HepG2 (cell line): ENCODE data around the gene LEPROT. TPM values are rescaled to one million over a fixed set of nuclear protein-coding genes. Genes with fewer than 3 reads are reported as not detected.

Experiments used
- ATAC-seq: fragments of 200-7000 bp; cut with Tn5 transposase; 3 replicates; pipeline ENCODE4 v1.9.1; 2020; ENCODE audit warnings: mild to moderate bottlenecking, moderate library complexity
- BruUV-seq: library from RNA; stranded (reverse); fragments of 400-500 nt; replicated peaks from 2 replicates; lab custom pipeline; 2021; lab: Mats Ljungman, UMichigan
- CTCF ChIA-PET: fragments of 300-600 bp; formaldehyde crosslinking; extraction: SDS; loops from one replicate; lab custom pipeline; 2021; ENCODE audit warnings: low total read pairs, inconsistent platforms, low intra/inter-chr PET ratio; lab: Yijun Ruan, JAX
- POLR2A ChIA-PET: fragments of 350-600 bp; sonication (Branson Sonifier 250); formaldehyde crosslinking; loops from one replicate; lab custom pipeline; 2020; ENCODE audit warnings: antibody characterized with exemption, inconsistent platforms; lab: Yijun Ruan, JAX
- DNase-seq: peaks from one replicate; pipeline ENCODE4 v3.0.0-alpha.2; 2015; ENCODE audit warnings: low spot score
- FAIRE-seq: peaks from 3 replicates; lab custom pipeline; 2011; peaks lifted over from hg19 to GRCh38; lab: Jason Lieb, UNC
- H2AFZ ChIP-seq: one replicate; pipeline ENCODE4 v1.6.1; 2011; ENCODE audit warnings: low read length, inconsistent platforms
- H3K27ac ChIP-seq: fragments of 300-600 bp; 3 replicates; pipeline ENCODE4 v1.8.0; 2011; ENCODE audit warnings: mixed run types, mild to moderate bottlenecking, mixed read lengths, low read length, inconsistent platforms; ENCODE audit not compliant: insufficient read depth; ENCODE audit errors: extremely low read length
- H3K27me3 ChIP-seq, 2 experiments: fragments of 200-600 bp in 1 of 2; 2 replicates in 1 of 2; 3 replicates in 1 of 2; pipeline versions ENCODE4 v1.6.0 to v1.8.0; 2011; ENCODE audit warnings: low read length in 2 of 2, mild to moderate bottlenecking in 2 of 2, moderate library complexity in 2 of 2, inconsistent platforms in 1 of 2; ENCODE audit not compliant: insufficient read depth in 2 of 2, control insufficient read depth in 1 of 2
- H3K36me3 ChIP-seq, 2 experiments: fragments of 200-600 bp in 1 of 2; replicated peaks in 1 of 2; 2 replicates in 1 of 2; 3 replicates in 1 of 2; pipeline versions ENCODE4 v1.5.1 to v1.8.0; 2011; ENCODE audit warnings: low read length in 2 of 2, inconsistent platforms in 1 of 2; ENCODE audit not compliant: insufficient read depth in 2 of 2, control insufficient read depth in 1 of 2
- H3K4me1 ChIP-seq: 2 replicates; pipeline ENCODE4 v1.5.1; 2012; ENCODE audit warnings: low read length, inconsistent platforms; ENCODE audit not compliant: insufficient read depth
- H3K4me2 ChIP-seq: 2 replicates; pipeline ENCODE4 v1.6.0; 2011; ENCODE audit warnings: low read depth, low read length, inconsistent platforms
- H3K4me3 ChIP-seq, 3 experiments: fragments of 200-600 bp in 1 of 3; sonication (generic), shearing (Covaris generic) in 1 of 3; replicated peaks in 1 of 3; 2 replicates each; pipeline ENCODE4 v1.5.1; 2011 to 2016; ENCODE audit warnings: low read length in 3 of 3, inconsistent platforms in 2 of 3, low read depth in 2 of 3, mild to moderate bottlenecking in 2 of 3, control low read depth in 1 of 3, mixed read lengths in 1 of 3; ENCODE audit not compliant: insufficient read depth in 1 of 3
- H3K79me2 ChIP-seq: one replicate; pipeline ENCODE4 v1.6.1; 2011; ENCODE audit warnings: low read length, inconsistent platforms; ENCODE audit not compliant: insufficient read depth
- H3K9ac ChIP-seq: 2 replicates; pipeline ENCODE4 v1.6.0; 2011; ENCODE audit warnings: mild to moderate bottlenecking, low read depth, low read length, inconsistent platforms; ENCODE audit not compliant: insufficient read depth
- H3K9me3 ChIP-seq: 2 replicates; pipeline ENCODE4 v1.5.1; 2012; ENCODE audit warnings: mild to moderate bottlenecking, low read length
- H4K20me1 ChIP-seq: 2 replicates; pipeline ENCODE4 v1.6.0; 2011; ENCODE audit warnings: inconsistent platforms, mild to moderate bottlenecking, low read length, moderate library complexity; ENCODE audit not compliant: insufficient read depth
- EED ChIP-seq: sonication (generic); formaldehyde crosslinking; IDR thresholded peaks from 2 replicates; pipeline ENCODE4 v1.5.0; 2020; ENCODE audit warnings: mild to moderate bottlenecking, missing genetic modification reagents
- NR3C1 ChIP-seq: sonication (generic); formaldehyde crosslinking; IDR thresholded peaks from 2 replicates; pipeline ENCODE4 v1.4.0; 2020; ENCODE audit warnings: missing genetic modification reagents
- PPARG ChIP-seq: conservative IDR thresholded peaks from 2 replicates; pipeline ENCODE4 v1.6.1; 2016; ENCODE audit warnings: missing biosample characterization, missing genetic modification reagents
- TARDBP ChIP-seq: sonication (generic); formaldehyde crosslinking; IDR thresholded peaks from 2 replicates; pipeline ENCODE4 v1.8.0; 2022; ENCODE audit warnings: mild to moderate bottlenecking, missing genetic modification reagents
- ZBTB1 ChIP-seq: sonication (generic); formaldehyde crosslinking; IDR thresholded peaks from 2 replicates; pipeline ENCODE4 v1.4.0; 2020; ENCODE audit warnings: missing genetic modification reagents, borderline replicate concordance
- ZFP90 ChIP-seq: sonication (generic); formaldehyde crosslinking; IDR thresholded peaks from 2 replicates; pipeline ENCODE4 v1.8.0; 2022; ENCODE audit warnings: missing genetic modification reagents, mild to moderate bottlenecking, inconsistent platforms, borderline replicate concordance
- ZNF329 ChIP-seq: sonication (generic); formaldehyde crosslinking; IDR thresholded peaks from 2 replicates; pipeline ENCODE4 v1.9.0; 2021; ENCODE audit warnings: low read depth, mild to moderate bottlenecking, missing genetic modification reagents
- ZNF382 ChIP-seq: sonication (generic); formaldehyde crosslinking; IDR thresholded peaks from 2 replicates; pipeline ENCODE4 v1.5.0; 2020; ENCODE audit warnings: missing genetic modification reagents, mild to moderate bottlenecking, borderline replicate concordance
- ZNF430 ChIP-seq: sonication (generic); formaldehyde crosslinking; IDR thresholded peaks from 2 replicates; pipeline ENCODE4 v1.9.0; 2021; ENCODE audit warnings: mild to moderate bottlenecking, missing genetic modification reagents
- ZNF724P ChIP-seq: sonication (generic); formaldehyde crosslinking; IDR thresholded peaks from 2 replicates; pipeline ENCODE4 v1.8.0; 2022; ENCODE audit warnings: missing genetic modification reagents, borderline replicate concordance
- WGBS: methylation state at CpG from one replicate; pipeline ENCODE4 v1.1.6; 2017; ENCODE audit warnings: low lambda C conversion rate; 5-methylcytosine and 5-hydroxymethylcytosine counted together
- in situ Hi-C: cut with HindIII; loops from 2 replicates; pipeline ENCODE4 v1.10.0; 2017; ENCODE audit warnings: low pct_unique_long_range_greater_than_20kb; ENCODE audit not compliant: extremely low pct_ligation_motif_present
- intact Hi-C: fragments of 100-400 bp; cut with micrococcal nuclease; formaldehyde crosslinking; loops from one replicate; pipeline ENCODE4 v1.10.0; 2022; ENCODE audit not compliant: unreplicated experiment
- polyA plus RNA-seq, 8 experiments: library from polyadenylated mRNA; depleted of rRNA in 3 of 8; stranded (reverse) in 7 of 8; unstranded in 1 of 8; fragments of >200 nt; fragmentation: Illumina TruSeq in 4 of 8; extraction: Trizol in 4 of 8; gene quantifications; 2 replicates each; pipeline versions ENCODE4 v1.2.1 to v1.2.3, GENCODE V29; 2011 to 2016; ENCODE audit warnings: low read depth in 4 of 8, missing spikeins in 1 of 8, mixed read lengths in 1 of 8; ENCODE audit not compliant: insufficient read depth in 1 of 8
- total RNA-seq, 5 experiments: library from RNA; depleted of rRNA; stranded (reverse); fragments of >200 nt; fragmentation: Illumina TruSeq; extraction: Trizol; gene quantifications; 2 replicates each; pipeline ENCODE4 v1.2.3, GENCODE V29; 2016; ENCODE audit warnings: low read depth in 1 of 5
- TF ChIP-seq, protein P1 (sequence below): sonication (generic); formaldehyde crosslinking; IDR thresholded peaks from 2 replicates; pipeline ENCODE4 v1.8.1; 2023; ENCODE audit warnings: mild to moderate bottlenecking, missing genetic modification reagents, borderline replicate concordance
- TF ChIP-seq, protein P2 (sequence below): sonication (generic); formaldehyde crosslinking; IDR thresholded peaks from 2 replicates; pipeline ENCODE4 v1.8.1; 2023; ENCODE audit warnings: mild to moderate bottlenecking, moderate library complexity, missing genetic modification reagents
- TF ChIP-seq, protein P3 (sequence below): sonication (generic); formaldehyde crosslinking; IDR thresholded peaks from 2 replicates; pipeline ENCODE4 v1.8.0; 2022; ENCODE audit warnings: missing genetic modification reagents, mild to moderate bottlenecking, moderate library complexity, borderline replicate concordance

Gene LEPROT
- total and polyA plus RNA-seq, 2 of the 13 experiments (the other 11 are each of a cell fraction or from before 2014, with no cell fraction given), result 36.8 to 51.4 TPM

DNA sequence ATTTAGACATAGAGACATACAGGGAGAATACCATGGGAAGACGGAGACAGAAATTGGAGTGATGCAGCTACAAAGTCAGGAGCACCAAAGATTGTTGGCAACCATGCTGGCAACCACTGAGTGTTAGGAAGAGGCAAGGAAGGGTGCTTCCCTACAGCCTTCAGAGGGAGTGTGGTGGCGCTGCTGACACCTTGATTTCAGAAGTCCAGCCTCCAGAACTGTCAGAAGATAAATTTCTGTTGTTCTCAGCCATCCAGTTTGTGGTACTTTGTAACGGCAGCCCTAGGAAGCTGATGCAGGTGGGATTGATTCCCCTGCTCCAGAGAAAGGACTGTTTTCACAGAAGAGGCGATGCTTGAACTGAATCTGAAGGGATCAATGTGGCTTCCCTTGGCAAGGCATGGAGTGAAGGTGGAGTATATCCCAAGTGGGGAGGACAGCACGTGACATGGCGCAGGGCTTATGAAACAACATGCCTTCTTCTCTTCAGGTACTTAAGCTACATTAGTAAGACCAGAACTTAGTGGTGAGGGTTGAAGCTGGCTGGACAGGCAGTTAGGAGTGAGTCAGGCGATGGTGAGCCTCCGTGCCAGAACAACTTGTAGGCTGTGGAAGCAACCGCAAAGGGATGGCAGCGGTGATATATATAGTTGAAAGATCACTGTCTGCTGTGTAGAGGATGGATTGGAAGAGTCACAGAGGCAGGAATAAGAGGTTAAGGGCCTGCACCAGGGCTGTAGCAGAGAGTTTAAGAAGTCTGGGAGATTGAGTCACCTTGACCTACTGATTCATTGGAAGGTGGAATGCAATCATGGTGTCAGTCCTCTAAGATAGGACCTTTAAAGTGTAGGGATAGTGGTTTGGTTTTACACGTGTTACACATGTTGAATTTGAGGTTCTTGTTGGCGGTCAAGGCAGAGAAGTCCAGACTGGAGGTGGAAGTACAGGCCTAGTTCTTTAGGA, 2.1 kb downstream of the LEPROT start:
- peaks cover 68% of the 10 kb centered on the region for H3K4me1 ChIP-seq
- peak overlapping the region; percentile 88 for H3K4me2 ChIP-seq
- in situ Hi-C loops (no loop called here), intact Hi-C loops (loop anchor here (5.0 to 10.0 kb wide), 4 partner anchors 45 to 358 kb away; partner anchors contain the start of gene AK4)
- ChIA-PET POLR2A (no interaction called here), CTCF (no interaction called here)
- no peaks in the 10 kb centered on the region for H4K20me1 ChIP-seq
- no peak overlapping the region for H2AFZ ChIP-seq
- peak overlapping the region; percentile 80 to 99 (median 94); a peak in 5 of 6 replicates for H3K4me3 ChIP-seq
- peaks cover 38% of the 10 kb centered on the region for H3K79me2 ChIP-seq
- 87% methylated on average over 11 of the region's 12 CpGs for WGBS
- BruUV-seq, result no TSS peak
- no peak for ATAC-seq
- H3K27me3 ChIP-seq, result no peaks in the 10 kb centered on the region; a peak in 1 of 5 replicates
- H3K9me3 ChIP-seq, result no peaks in the 10 kb centered on the region
- no peak for TF ChIP-seq ZNF329
- TF ChIP-seq ZNF430 (CRISPR knock-in tag), result no peak
- TF ChIP-seq, protein P1, sequence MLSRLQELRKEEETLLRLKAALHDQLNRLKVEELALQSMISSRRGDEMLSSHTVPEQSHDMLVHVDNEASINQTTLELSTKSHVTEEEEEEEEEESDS (CRISPR knock-in tag), result 0 out of 2 replicates have a peak, but pooled peaks have one; percentile 45
- no peak for TF ChIP-seq ZNF382 (CRISPR knock-in tag)
- no peak for TF ChIP-seq EED
- TF ChIP-seq PPARG (CRISPR knock-in tag), result no peak
- TF ChIP-seq NR3C1 (CRISPR knock-in tag), result no peak
- no peak for TF ChIP-seq ZNF724P
- TF ChIP-seq, protein P2, sequence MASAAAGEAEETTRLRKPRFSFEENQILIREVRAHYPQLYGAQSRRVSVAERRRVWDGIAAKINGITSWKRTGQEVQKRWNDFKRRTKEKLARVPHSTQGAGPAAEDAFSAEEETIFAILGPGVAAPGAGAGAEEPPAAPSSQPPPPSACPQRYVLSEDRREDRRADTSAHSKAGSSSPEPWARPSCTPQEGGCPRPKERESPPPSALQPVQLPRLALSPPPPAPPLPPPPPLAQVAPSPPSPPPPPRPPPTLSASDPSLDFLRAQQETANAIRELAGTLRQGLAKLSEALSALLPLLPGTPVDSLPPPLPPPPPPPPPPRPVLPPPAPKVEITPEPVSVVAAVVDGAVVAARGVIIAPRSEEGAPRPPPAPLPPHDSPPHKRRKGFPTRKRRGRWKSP (CRISPR knock-in tag), result no peak
- TF ChIP-seq ZBTB1 (CRISPR knock-in tag), result no peak
- TF ChIP-seq TARDBP (CRISPR knock-in tag), result 0 out of 2 replicates have a peak, but pooled peaks have one; percentile 40
- TF ChIP-seq, protein P3, sequence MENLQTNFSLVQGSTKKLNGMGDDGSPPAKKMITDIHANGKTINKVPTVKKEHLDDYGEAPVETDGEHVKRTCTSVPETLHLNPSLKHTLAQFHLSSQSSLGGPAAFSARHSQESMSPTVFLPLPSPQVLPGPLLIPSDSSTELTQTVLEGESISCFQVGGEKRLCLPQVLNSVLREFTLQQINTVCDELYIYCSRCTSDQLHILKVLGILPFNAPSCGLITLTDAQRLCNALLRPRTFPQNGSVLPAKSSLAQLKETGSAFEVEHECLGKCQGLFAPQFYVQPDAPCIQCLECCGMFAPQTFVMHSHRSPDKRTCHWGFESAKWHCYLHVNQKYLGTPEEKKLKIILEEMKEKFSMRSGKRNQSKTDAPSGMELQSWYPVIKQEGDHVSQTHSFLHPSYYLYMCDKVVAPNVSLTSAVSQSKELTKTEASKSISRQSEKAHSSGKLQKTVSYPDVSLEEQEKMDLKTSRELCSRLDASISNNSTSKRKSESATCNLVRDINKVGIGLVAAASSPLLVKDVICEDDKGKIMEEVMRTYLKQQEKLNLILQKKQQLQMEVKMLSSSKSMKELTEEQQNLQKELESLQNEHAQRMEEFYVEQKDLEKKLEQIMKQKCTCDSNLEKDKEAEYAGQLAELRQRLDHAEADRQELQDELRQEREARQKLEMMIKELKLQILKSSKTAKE (CRISPR knock-in tag), result no peak
- TF ChIP-seq ZFP90 (CRISPR knock-in tag), result no peak
- peaks cover 0 to 23% of the 10 kb centered on the region in 2 experiments; a peak in 4 of 5 replicates for H3K36me3 ChIP-seq
- H3K9ac ChIP-seq, result peak overlapping the region; percentile 99; the same call in 1 of the 2 replicates
- FAIRE-seq, result no peak
- DNase-seq, result no peak
- no peak overlapping the region for H3K27ac ChIP-seq
